Activated T-helper 1 cell treated with anti-CD3 and anti-CD28 coated beads, Interleukin-2, amount 50 U/mL, for 16 hours (primary cell): ENCODE results near the gene JMJD1C.

Experiments used
- DNase-seq, 2 donors: peaks; one replicate each; pipeline ENCODE4 v3.0.0-alpha.2; 2020; ENCODE audit warnings: low read depth in 1 of 2, low spot score in 1 of 2

JMJD1C gene

GRCh38 chr10:63437116-63437949 lies 28.4 kb downstream of the JMJD1C start:
- no peak for DNase-seq

DNA sequence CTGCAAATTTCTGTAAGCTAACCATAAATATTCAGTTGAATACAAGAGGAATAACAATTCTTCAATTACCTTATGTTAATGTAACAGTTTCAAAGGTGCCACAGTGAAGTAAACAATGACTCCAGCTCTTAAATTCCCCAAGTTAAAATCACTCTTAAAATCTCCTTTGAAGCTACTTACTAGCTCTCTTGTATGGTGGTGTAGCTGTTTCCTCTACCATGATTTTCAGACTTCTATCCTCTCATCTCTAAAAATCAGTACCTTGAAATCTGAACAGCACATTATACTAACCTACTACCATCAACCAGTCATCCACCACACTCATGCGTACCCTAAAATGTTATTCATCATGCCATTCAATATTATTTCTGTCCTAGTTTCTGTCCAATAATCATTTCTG lies 29.6 kb downstream of the JMJD1C start:
- no peak for DNase-seq

GRCh38 chr10:63434866-63435854 lies 30.6 kb downstream of the JMJD1C start:
- no peak for DNase-seq

DNA sequence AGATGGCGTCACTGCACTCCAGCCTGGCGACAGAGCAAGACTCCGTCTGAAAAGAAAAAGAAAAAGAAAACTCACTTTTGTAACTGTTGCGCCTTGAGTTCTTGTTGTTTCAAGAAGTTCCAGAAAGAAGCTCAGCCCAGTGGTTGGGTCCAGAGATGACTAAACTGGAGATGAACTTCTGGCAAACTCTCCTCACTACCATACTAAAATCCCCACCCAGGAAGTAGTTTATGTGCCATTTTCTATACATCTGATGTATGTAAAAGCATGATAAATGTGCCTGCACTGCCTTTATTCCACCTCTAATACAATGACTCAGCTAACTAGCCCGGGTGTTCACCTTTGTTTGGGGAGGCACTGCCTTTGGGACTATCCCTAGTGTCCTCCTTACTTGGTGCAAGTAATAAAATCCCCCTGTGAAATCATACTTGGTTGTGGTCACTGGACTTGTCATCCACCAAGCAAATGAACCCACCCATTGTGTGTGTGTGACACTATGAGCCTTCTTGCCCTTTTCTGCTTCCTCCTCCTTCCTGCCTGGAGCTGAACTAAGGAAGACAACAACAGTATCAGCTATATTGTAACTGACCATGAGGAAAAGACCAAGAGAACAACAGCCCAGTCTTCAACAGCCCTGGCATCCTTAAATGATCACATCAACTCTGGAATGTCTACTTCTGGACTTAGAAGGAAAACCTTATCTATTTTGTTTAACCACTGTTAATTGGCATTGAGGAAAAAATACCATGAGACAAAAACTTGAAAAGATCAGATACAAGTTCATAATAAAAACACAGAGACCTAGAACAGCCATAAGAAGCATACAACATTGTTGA lies 33.6 kb downstream of the JMJD1C start:
- no peak for DNase-seq

GRCh38 chr10:63430999-63431356 lies 34.8 kb downstream of the JMJD1C start:
- no peak for DNase-seq

DNA sequence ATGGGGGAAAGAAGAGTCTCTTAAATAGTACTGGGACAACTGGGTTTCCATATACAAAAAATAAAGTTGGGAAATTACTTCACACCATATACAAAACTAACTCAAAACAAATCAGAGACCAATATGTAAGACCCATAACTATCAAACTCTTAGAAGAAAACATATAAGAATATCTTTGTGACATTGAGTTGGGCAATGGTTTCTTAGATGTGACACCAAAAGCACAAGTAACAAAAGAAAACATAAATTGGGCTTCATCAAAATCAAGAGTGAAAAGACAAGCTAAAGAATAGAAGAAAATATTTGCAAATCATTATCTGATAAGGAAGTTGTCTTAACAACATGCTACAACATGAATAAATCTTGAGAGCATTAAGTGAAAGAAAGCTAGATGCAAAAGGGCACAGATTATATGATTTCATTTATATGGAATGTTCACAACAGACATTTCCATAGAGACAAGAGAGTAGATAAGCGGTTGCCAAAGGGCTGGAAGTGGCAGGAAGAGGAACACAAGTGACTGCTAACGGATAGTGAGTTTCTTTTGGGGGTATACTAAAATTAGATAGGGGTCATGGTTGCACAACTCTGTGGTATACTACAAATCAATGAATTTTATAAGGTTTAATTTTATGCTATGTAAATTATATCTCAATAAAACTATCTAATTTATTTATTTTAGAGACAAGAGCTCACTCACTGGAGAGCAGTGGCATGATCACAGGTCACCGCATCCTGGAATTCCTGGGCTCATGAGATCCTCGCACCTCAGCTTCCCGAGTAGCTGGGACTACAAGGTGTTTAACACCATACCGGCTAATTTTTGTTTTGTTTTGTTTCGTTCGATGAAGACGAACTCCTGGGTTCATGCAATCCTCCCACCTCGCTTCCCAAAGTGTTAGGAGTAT lies 35.4 kb downstream of the JMJD1C start:
- no peak for DNase-seq

DNA sequence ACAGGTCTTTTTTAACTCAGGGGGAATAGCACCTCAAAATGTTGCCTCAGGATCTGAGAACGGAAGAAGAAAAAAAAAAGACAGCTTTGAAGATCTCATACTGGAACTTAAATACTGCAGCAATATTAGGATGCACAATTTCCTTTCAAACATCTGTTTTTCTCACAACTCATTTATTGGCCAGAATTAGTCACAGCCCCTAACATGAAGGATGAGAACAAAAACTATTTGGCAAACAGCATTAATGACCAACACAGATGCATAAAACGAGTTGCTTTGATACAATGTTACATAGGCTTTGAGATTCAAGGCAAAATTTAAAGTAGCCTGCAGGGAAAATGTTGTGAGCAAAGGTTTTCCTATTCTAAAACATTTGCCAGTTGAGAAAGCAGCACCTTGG lies 36.5 kb downstream of the JMJD1C start:
- DNase-seq: no peak

DNA sequence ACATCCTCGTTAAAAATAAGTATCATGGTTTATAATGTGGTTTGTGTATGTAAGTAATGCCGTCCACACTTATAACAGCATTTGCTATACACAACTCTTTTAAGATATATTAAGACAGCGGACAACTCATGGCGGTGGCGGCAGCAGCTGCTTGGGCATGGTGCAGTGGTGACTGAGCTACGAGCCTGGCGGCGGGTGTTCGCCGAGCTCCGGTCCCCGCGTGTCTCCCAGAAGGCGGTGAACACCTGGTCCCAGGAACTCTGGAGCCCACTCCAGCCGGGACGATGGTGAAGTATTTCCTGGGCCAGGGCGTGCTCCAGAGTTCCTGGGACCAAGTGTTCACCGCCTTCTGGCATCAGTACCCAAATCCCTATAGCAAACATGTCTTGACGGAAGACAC lies 38.8 kb downstream of the JMJD1C start:
- no peak for DNase-seq

- no peak for DNase-seq
Observed at GRCh38 chr10:63425512-63425911, 40.3 kb downstream of the JMJD1C start.

- DNase-seq: no peak
Observed at GRCh38 chr10:63424576-63424975, 41.2 kb downstream of the JMJD1C start.

- no peak for DNase-seq
Observed at GRCh38 chr10:63423494-63423893, 42.3 kb downstream of the JMJD1C start.

DNA sequence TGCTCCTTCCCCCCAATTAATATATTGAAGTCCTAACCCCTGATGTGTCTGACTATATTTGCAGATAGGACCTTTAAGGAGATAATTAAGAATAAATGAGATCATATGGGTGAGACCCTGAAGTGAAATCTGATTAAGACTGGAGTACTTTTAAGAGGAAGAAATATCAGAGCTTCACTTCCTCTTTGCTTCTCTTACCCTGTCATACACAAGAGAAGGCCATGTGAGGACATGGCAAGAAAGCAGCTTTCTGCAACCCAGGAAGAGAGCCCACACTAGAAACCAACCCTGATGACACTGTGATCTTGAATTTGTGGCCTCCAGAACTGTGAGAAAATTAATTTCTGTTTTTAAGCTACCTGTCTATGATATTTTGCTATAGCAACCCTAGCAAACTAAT lies 44.2 kb downstream of the JMJD1C start:
- DNase-seq: no peak

DNA sequence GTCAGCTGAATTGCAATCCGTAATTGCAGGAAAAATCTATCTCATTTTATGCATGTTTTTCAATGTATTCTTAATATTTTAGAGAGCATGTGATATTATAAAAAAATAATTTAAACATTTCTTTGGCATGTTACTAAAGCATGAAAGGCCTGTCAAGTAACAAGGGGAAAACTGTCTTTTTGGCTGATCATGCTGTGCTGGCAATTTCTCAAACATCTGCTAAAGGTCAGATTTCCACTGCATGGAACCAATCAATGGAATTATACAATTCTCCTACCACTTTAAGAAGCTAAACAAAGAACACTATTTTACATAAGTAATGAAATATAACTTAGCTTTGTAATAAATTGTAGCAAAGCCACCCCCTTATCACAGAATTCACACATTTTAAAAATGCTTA lies 49.4 kb downstream of the JMJD1C start:
- DNase-seq: no peak

- no peak for DNase-seq
Observed at GRCh38 chr10:63415640-63416244, 50.0 kb downstream of the JMJD1C start.

DNA sequence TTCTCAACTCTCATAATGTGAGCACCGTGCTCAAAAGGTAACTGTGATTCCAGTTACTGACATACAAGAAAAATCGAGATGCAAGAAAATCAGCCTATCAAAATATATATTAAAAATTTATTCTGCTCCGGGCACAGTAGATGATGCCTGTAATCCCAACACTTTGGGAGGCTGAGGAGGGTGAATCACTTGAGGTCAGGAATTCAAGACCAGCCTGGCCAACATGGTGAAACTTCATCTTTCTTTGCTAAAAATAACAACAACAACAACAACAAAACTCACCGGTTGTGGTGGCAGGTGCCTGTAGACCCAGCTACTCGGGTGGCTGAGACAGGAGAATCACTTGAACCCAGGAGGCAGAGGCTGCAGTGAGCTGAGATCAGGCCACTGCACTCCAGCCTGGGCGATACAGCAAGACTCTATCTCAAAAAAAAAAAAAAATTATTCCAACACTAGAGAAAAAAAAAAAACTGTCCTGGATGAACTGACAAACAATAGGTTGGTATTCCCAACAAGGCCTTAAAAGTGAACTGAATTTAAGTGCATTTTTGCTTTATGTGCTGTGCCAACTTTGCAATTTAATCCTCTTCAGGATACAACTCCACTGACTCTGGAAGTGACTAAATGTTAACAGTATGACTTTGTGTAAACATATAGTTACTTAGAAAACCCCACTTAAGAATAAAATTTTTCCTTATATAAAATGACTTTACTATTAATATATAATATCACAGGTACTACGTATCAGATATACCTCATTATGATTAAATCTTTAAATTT lies 51.1 kb downstream of the JMJD1C start:
- DNase-seq: no peak

DNA sequence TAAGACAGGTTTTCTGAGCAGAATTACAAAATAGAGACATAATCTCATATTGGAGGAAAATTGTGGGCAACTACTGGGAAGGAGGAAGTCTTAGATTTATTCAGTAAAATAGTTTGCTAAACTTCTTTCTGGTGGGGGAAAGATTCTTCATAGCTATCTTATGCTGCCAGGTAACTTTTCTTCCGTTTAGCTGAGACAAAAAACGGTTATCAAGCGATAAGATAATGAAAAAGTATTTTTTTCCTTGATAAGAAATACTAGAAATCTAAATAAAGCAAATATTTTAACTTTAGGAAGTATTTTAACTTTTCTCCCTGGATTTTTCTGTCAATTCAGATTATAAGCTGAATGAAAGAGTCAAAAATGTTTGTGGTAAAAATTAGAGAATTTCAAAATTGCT lies 52.3 kb downstream of the JMJD1C start:
- DNase-seq: no peak

DNA sequence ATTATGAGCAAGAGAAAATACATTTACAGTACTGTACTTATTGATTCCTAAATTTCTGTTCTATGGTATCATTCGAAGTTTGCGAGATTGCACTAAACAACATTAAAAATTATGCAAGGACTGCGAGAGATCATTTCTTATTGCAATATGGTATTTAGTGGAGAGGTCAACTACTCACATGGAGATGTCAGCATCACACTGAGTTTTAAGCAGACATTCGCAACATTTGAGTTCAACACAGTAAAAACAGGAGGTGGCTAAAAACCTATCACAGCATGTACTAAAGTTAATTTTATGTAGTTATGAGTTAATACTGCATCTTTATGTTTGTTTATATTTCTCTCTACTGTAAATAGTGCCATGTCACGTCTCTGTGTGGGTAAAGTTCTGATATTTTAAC lies 53.5 kb downstream of the JMJD1C start:
- no peak for DNase-seq

GRCh38 chr10:63410633-63411032 lies 55.1 kb downstream of the JMJD1C start:
- DNase-seq: no peak

GRCh38 chr10:63409465-63410027 lies 56.2 kb downstream of the JMJD1C start:
- DNase-seq: no peak
